ENCODE results near the gene PTCD3.

GRCh38 chr2:86105252-86105968, 625 bp upstream of the PTCD3 start, which contains the start of gene POLR1A:
- TF ChIP-seq CTCF (conservative IDR thresholded peaks at IDR 0.05; ENCODE audit: low read depth, low read length) = no peak
- TF ChIP-seq EZH2phosphoT487 (IDR thresholded peaks at IDR 0.05; ENCODE audit: borderline replicate concordance, low read length) = no peak
- no peak for TF ChIP-seq EZH2 (IDR thresholded peaks at IDR 0.05; ENCODE audit: low read length, unreplicated experiment)
